H9 (cell line): ENCODE data around the gene CLSTN3. TPM values are rescaled to one million over a fixed set of nuclear protein-coding genes. Genes with fewer than 3 reads are reported as not detected.
A peak's percentile ranks its signal among the peaks of the same experiment; 100 is the strongest.

ENCODE experiments used
- DNase-seq: peaks from one replicate; pipeline ENCODE4 v3.0.0-alpha.2; 2017
- H2AFZ ChIP-seq: one replicate; pipeline ENCODE4 v1.6.1; 2013; ENCODE audit warnings: mild to moderate bottlenecking, low read length, control low read depth, moderate library complexity
- H2AK5ac ChIP-seq: 2 replicates; pipeline ENCODE4 v1.6.1; 2013; ENCODE audit warnings: low read length, control low read depth, mixed read lengths; ENCODE audit not compliant: insufficient read length
- H2BK120ac ChIP-seq: one replicate; pipeline ENCODE4 v1.6.1; 2013; ENCODE audit warnings: low read depth, mild to moderate bottlenecking, low read length, control low read depth, inconsistent platforms; ENCODE audit not compliant: poor library complexity, severe bottlenecking
- H2BK12ac ChIP-seq: 2 replicates; pipeline ENCODE4 v1.6.1; 2013; ENCODE audit warnings: low read length, control low read depth, mixed read lengths, low read depth; ENCODE audit not compliant: insufficient read length
- H2BK15ac ChIP-seq: 2 replicates; pipeline ENCODE4 v1.6.1; 2013; ENCODE audit warnings: low read depth, low read length, control low read depth
- H2BK20ac ChIP-seq: one replicate; pipeline ENCODE4 v1.6.1; 2013; ENCODE audit warnings: low read depth, mild to moderate bottlenecking, low read length, control low read depth, inconsistent platforms; ENCODE audit not compliant: poor library complexity, severe bottlenecking
- H2BK5ac ChIP-seq: 2 replicates; pipeline ENCODE4 v1.6.1; 2013; ENCODE audit warnings: low read length, control low read depth, mixed read lengths; ENCODE audit not compliant: insufficient read length
- H3K14ac ChIP-seq: 2 replicates; pipeline ENCODE4 v1.6.1; 2013; ENCODE audit warnings: low read length, control low read depth; ENCODE audit not compliant: insufficient read depth
- H3K18ac ChIP-seq: 2 replicates; pipeline ENCODE4 v1.6.1; 2013; ENCODE audit warnings: low read depth, mild to moderate bottlenecking, mixed read lengths, low read length, control low read depth; ENCODE audit not compliant: insufficient read length
- H3K23ac ChIP-seq: 2 replicates; pipeline ENCODE4 v1.6.1; 2013; ENCODE audit warnings: low read length, control low read depth, mixed read lengths, low read depth; ENCODE audit not compliant: insufficient read length
- H3K23me2 ChIP-seq: 2 replicates; pipeline ENCODE4 v1.6.1; 2013; ENCODE audit warnings: low read depth, mild to moderate bottlenecking, mixed read lengths, low read length, control low read depth; ENCODE audit not compliant: insufficient read length, poor library complexity, severe bottlenecking
- H3K27ac ChIP-seq: 2 replicates; pipeline ENCODE4 v1.5.1; 2013; ENCODE audit warnings: low read length, control low read depth, mixed read lengths, low read depth; ENCODE audit not compliant: insufficient read length
- H3K27me3 ChIP-seq: 2 replicates; pipeline ENCODE4 v1.6.1; 2013; ENCODE audit warnings: low read length, control low read depth, inconsistent platforms; ENCODE audit not compliant: insufficient read depth
- H3K4ac ChIP-seq: 2 replicates; pipeline ENCODE4 v1.6.1; 2013; ENCODE audit warnings: low read depth, mild to moderate bottlenecking, control low read depth, inconsistent platforms, low read length, moderate library complexity
- H3K4me1 ChIP-seq: 2 replicates; pipeline ENCODE4 v1.6.1; 2013; ENCODE audit warnings: low read length, control low read depth, inconsistent platforms; ENCODE audit not compliant: insufficient read depth
- H3K4me2 ChIP-seq: 2 replicates; pipeline ENCODE4 v1.6.1; 2013; ENCODE audit warnings: low read length, control low read depth, mixed read lengths; ENCODE audit not compliant: insufficient read length, insufficient read depth
- H3K56ac ChIP-seq: 2 replicates; pipeline ENCODE4 v1.6.1; 2013; ENCODE audit warnings: low read depth, mild to moderate bottlenecking, mixed read lengths, low read length, control low read depth; ENCODE audit not compliant: insufficient read length
- H3K79me1 ChIP-seq: 2 replicates; pipeline ENCODE4 v1.6.1; 2013; ENCODE audit warnings: low read depth, mild to moderate bottlenecking, moderate library complexity, low read length, control low read depth, inconsistent platforms; ENCODE audit not compliant: insufficient read depth, poor library complexity, severe bottlenecking
- H3K79me2 ChIP-seq: 2 replicates; pipeline ENCODE4 v1.6.1; 2013; ENCODE audit warnings: low read length, control low read depth, inconsistent platforms; ENCODE audit not compliant: insufficient read depth
- H3K9ac ChIP-seq: 2 replicates; pipeline ENCODE4 v1.6.1; 2013; ENCODE audit warnings: low read length, control low read depth, mixed read lengths; ENCODE audit not compliant: insufficient read length; ENCODE audit errors: extremely low read depth
- H3K9me3 ChIP-seq: one replicate; pipeline ENCODE4 v1.6.1; 2013; ENCODE audit warnings: low read depth, low read length, inconsistent platforms; ENCODE audit not compliant: control insufficient read depth
- H3T11ph ChIP-seq: one replicate; pipeline ENCODE4 v1.6.1; 2013; ENCODE audit warnings: mild to moderate bottlenecking, low read length, control low read depth, inconsistent platforms
- H4K20me1 ChIP-seq: one replicate; pipeline ENCODE4 v1.6.1; 2013; ENCODE audit not compliant: control insufficient read depth, insufficient read length, insufficient read depth
- H4K5ac ChIP-seq: 2 replicates; pipeline ENCODE4 v1.6.1; 2013; ENCODE audit warnings: low read depth, mild to moderate bottlenecking, mixed read lengths, low read length, control low read depth; ENCODE audit not compliant: insufficient read length
- H4K8ac ChIP-seq: replicated peaks from 2 replicates; pipeline ENCODE4 v1.6.1; 2013; ENCODE audit warnings: low read length, control low read depth, mixed read lengths, low read depth; ENCODE audit not compliant: insufficient read length
- H4K91ac ChIP-seq: 2 replicates; pipeline ENCODE4 v1.6.1; 2013; ENCODE audit warnings: low read depth, mild to moderate bottlenecking, moderate library complexity, mixed read lengths, low read length, control low read depth; ENCODE audit not compliant: insufficient read length
- H3K27ac Mint-ChIP-seq, 3 experiments: 2 replicates in 2 of 3; 3 replicates in 1 of 3; pipeline ENCODE4 v1.8.0; 2020 to 2021; ENCODE audit warnings: mixed read lengths in 3 of 3, mild to moderate bottlenecking in 1 of 3, moderate library complexity in 1 of 3
- H3K27me3 Mint-ChIP-seq: 2 replicates; pipeline ENCODE4 v1.8.0; 2021; ENCODE audit warnings: low read depth, mild to moderate bottlenecking, moderate library complexity, mixed read lengths
- H3K36me3 Mint-ChIP-seq, 3 experiments: 2 replicates in 2 of 3; 3 replicates in 1 of 3; pipeline ENCODE4 v1.8.0; 2020 to 2021; ENCODE audit warnings: low read depth in 3 of 3, mixed read lengths in 3 of 3; ENCODE audit not compliant: insufficient read depth in 1 of 3
- H3K4me1 Mint-ChIP-seq, 2 experiments: 2 replicates each; pipeline ENCODE4 v1.8.0; 2020; ENCODE audit warnings: mixed read lengths in 2 of 2
- H3K4me3 Mint-ChIP-seq, 2 experiments: 2 replicates in 1 of 2; 3 replicates in 1 of 2; pipeline ENCODE4 v1.8.0; 2020 to 2021; ENCODE audit warnings: mild to moderate bottlenecking in 2 of 2, mixed read lengths in 2 of 2, moderate library complexity in 1 of 2
- H3K9me3 Mint-ChIP-seq, 2 experiments: 2 replicates in 1 of 2; 3 replicates in 1 of 2; pipeline ENCODE4 v1.8.0; 2020; ENCODE audit warnings: mild to moderate bottlenecking in 2 of 2, mixed read lengths in 2 of 2, moderate library complexity in 1 of 2
- WGBS: extraction: QIAGEN DNeasy Blood & Tissue Kit; methylation state at CpG from one replicate; pipeline ENCODE4 v1.1.7; 2013; ENCODE audit warnings: missing lambda C conversion rate, low lambda C conversion rate, mixed read lengths; ENCODE audit not compliant: insufficient read length; ENCODE audit errors: extremely low coverage; 5-methylcytosine and 5-hydroxymethylcytosine counted together
- total RNA-seq: library from RNA; stranded (reverse); gene quantifications from 2 replicates; pipeline ENCODE4 v1.2.1, GENCODE V29; 2021
- TF ChIP-seq, protein P1 (sequence below): fragments of 200-600 bp; sonication (generic); conservative IDR thresholded peaks from 3 replicates; pipeline ENCODE4 v1.8.0; 2021; ENCODE audit warnings: antibody characterized with exemption, mild to moderate bottlenecking

Gene CLSTN3
- total RNA-seq, 1 experiment from 2014 or later: 26.2 TPM

DNA sequence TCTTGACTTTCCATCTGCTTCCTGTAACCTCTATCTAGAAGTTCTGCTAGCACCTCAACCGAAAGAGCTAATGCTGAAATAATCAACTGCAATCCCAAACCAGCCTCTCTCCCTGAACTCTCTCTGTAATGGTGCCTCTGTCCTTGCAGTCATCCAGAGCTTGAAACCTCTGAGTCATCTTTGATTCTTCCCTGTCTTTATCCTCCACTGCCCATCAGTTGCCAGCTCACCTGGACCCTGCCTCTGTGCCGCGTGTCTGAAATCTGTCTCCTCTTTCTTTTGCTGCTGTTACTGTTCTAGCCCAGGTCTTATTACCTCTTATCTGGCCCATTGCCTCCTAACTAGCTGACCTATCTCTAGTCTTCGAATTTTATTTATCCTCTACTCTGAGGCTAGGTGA, 15.5 kb downstream of the CLSTN3 start:
- Histone ChIP-seq H2BK20ac (no peak overlapping the region), H3K18ac (no peak overlapping the region), H2BK12ac (no peak overlapping the region), H3K23me2 (no peaks in the 10 kb centered on the region), H2BK5ac (no peak overlapping the region), H2AK5ac (no peak overlapping the region), H3K9ac (no peak overlapping the region), H3K4me1 (no peaks in the 10 kb centered on the region), H3K4ac (no peak overlapping the region), H3K79me1 (no peaks in the 10 kb centered on the region), H3T11ph (no peak overlapping the region), H4K20me1 (no peaks in the 10 kb centered on the region), H3K23ac (no peak overlapping the region), H3K79me2 (no peaks in the 10 kb centered on the region), H2BK15ac (no peak overlapping the region), H3K27ac (no peak overlapping the region), H2AFZ (no peak overlapping the region), H4K8ac (no peak overlapping the region), H4K5ac (no peak overlapping the region), H3K14ac (no peak overlapping the region), H3K9me3 (no peaks in the 10 kb centered on the region), H3K56ac (no peak overlapping the region), H3K4me2 (no peak overlapping the region), H4K91ac (no peak overlapping the region), H3K27me3 (no peaks in the 10 kb centered on the region), H2BK120ac (no peak overlapping the region)
- no peak for DNase-seq
- H3K36me3 Mint-ChIP-seq: peaks cover 6 to 54% (median 40%) of the 10 kb centered on the region in 3 experiments
- H3K9me3 Mint-ChIP-seq: no peaks in the 10 kb centered on the region
- no CpG with 5 or more reads among the region's 4 CpGs for WGBS
- no peaks in the 10 kb centered on the region for H3K4me1 Mint-ChIP-seq
- H3K4me3 Mint-ChIP-seq: no peak overlapping the region
- no peaks in the 10 kb centered on the region; the same call in 1 of the 2 replicates for H3K27me3 Mint-ChIP-seq
- 0 out of 7 replicates have a peak overlapping the region, but pooled peaks of 2 of the 3 experiments have one; percentile 3 to 6 for H3K27ac Mint-ChIP-seq
- TF ChIP-seq, protein P1, sequence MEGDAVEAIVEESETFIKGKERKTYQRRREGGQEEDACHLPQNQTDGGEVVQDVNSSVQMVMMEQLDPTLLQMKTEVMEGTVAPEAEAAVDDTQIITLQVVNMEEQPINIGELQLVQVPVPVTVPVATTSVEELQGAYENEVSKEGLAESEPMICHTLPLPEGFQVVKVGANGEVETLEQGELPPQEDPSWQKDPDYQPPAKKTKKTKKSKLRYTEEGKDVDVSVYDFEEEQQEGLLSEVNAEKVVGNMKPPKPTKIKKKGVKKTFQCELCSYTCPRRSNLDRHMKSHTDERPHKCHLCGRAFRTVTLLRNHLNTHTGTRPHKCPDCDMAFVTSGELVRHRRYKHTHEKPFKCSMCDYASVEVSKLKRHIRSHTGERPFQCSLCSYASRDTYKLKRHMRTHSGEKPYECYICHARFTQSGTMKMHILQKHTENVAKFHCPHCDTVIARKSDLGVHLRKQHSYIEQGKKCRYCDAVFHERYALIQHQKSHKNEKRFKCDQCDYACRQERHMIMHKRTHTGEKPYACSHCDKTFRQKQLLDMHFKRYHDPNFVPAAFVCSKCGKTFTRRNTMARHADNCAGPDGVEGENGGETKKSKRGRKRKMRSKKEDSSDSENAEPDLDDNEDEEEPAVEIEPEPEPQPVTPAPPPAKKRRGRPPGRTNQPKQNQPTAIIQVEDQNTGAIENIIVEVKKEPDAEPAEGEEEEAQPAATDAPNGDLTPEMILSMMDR: no peak
